NCI-H2171 treated with DMSO at 0.1 percent for 48 hours (cell line): ENCODE results near the gene MPPED1.

ENCODE experiments used
- DNase-seq: peaks from one replicate; lab custom pipeline; 2025; lab: John Stamatoyannopoulos, UW

The MPPED1 gene

DNA sequence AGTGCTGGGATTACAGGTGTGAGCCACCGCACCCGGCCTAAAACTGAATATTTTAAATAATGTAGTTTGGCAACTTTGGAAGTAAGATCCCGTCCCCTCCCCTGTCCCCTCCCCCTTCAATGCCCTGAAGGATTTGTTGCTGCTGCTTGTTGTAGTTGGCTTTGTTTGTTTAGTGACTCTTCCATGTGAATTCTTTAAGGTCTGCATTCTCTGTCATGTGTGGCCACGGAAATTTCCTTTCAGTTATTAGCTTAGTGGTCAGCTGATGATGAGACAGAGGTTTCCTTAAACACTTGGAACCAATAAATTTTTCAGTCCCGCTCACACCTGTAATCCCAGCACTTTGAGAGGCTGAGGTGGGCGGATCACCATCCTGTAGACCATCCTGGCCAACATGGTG is 109.9 kb downstream of the MPPED1 start:
- no peak for DNase-seq

DNA sequence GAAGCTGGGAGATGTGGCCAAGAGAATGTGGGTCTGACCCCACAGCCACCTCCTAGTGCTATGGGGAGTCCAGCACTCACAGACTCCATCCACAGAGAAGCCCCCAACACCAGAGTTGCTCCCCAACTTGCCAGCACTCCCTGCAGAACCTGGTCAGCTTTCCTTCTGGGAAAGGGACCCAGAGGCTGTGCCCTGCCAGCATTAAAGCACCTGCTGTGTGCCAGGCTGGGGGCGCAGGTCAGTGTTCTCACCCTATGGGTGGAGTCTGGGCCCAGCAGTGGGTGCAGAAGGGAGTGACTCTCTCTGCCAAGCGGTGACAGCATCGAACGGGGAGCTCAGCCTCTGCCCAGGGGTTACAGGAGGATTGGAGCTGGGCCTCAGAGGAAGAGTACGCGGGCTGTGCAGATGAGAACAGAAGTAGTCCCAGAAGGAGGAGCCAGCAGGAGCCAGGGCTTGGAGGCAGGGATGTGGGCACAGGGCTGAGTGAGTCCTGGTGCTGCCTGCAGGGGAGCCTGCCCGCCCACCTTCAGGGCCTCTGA is 114.4 kb downstream of the MPPED1 start:
- DNase-seq: no peak

GRCh38 chr22:43526946-43527345 is 115.1 kb downstream of the MPPED1 start:
- no peak for DNase-seq

DNA sequence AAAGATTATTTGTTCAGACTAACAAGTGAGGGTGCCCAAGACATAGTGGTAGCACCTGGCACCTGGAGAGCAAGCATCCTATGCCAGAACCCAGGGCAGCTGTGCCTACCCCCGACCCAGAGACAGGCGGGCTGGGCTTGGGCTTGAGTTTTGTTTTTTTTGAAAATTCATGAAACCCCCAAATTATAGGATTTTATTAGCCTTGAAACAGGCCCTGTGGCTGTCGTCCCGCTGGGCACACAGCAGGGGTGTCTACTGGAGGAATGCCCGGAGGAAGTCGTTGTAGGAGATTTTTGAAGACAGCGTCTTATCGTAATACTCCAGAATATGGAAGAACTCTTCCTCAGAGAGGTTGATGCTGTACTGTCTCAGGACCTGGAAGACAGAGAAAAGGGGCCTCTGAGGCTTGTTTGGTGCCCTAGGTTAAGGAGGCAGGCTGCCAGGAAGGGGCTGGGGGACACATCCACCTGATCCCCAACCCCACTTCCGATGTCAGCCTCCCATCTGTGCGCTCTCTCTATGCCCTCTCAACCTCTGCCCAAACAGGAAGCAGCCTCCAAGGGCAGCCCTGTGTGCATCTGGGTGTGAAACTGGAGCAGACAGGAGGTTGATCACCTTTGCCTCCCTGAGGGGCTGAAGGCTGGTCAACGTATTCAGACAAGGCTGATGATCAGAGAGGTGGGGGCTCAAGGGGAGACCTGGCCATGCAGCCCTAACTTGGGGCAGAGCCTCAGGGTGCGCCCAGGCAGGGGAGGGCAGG is 117.0 kb downstream of the MPPED1 start:
- no peak for DNase-seq

- DNase-seq: no peak
Measured at GRCh38 chr22:43529461-43529860, 117.6 kb downstream of the MPPED1 start.

- no peak for DNase-seq
Measured at GRCh38 chr22:43529934-43530333, 118.1 kb downstream of the MPPED1 start.

GRCh38 chr22:43530349-43531201 is 118.8 kb downstream of the MPPED1 start:
- DNase-seq: no peak

- no peak for DNase-seq
Measured at GRCh38 chr22:43531651-43532050, 119.8 kb downstream of the MPPED1 start.

- no peak for DNase-seq
Measured at GRCh38 chr22:43532301-43533155, 120.7 kb downstream of the MPPED1 start.

DNA sequence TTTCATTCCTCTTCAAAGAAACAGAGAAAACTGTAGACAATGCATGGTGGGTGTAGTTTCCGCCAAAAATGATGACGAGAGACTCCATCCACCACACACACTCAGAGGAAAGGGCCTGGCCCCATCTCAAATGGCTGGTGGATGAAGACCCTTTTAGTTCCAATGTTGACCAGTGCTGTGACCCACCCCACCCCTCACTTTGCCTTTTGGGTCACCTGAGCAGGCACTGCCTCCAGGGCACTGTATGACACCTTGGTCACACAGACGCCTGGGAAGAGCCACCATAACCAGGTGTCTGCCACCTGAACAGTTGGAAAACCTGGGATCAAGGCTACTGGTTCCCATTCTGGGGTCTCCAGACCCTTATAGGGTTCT is 121.3 kb downstream of the MPPED1 start:
- no peak for DNase-seq

GRCh38 chr22:43533656-43534428 is 122.0 kb downstream of the MPPED1 start:
- no peak for DNase-seq

DNA sequence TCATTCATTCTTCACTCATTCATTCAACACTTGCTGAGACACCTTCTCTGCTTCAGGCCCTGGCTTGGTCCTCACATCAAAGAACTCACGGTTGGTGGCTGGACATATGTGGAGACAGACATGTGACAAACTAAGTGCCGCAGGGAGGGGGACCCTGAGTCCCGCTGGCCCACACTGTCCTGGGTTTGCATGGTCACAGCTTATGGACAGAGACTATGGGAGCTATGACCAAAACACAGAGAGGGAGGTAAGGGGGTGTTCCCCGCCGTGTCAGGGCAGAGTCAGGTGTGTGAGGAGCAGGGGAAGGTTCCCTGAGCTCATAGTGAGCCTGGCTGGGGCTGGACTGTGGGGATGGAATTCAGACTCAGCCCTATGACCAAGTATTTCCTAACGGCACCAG is 123.1 kb downstream of the MPPED1 start:
- DNase-seq: no peak

DNA sequence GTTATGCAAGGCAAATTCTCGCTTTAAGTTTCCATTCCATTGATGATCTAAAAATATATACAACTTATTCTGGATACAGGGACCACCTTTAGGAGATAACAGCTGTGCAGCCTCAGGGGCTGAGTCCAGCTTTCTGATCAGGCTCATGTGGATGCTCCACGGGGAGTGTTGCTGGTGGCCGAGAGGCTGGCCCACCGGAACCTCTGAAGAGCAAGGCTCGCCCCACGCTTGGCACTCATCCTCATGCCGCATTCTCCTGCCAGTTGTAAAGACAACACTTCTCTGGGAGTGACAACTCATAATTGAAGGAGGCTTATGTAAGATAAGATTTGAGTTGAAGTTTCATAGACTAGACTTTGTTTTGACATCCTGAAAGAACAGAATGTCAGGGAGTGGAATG is 123.5 kb downstream of the MPPED1 start:
- no peak for DNase-seq

DNA sequence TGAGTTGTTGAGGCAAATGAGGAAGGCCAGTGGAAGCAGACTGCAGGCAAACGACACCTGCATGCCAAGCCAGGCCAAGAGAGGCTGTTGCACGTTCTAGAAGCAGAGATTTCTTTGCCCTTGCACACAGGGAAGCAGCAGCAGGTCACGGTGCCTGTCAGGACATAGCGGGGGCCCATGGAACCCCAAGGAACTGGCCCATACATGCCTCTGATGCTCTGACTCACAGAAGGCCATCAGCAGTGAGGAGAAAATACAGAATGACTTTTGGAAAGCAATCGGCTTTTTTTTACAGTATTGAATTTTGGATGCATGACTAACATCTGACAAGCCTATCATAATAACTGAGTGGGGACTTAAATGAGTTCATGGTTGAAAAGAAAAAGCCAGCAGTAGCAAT is 123.9 kb downstream of the MPPED1 start:
- DNase-seq: no peak

GRCh38 chr22:43537019-43537585 is 125.3 kb downstream of the MPPED1 start:
- DNase-seq: no peak

- DNase-seq: no peak
Measured at GRCh38 chr22:43539572-43540528, 128.0 kb downstream of the MPPED1 start.

DNA sequence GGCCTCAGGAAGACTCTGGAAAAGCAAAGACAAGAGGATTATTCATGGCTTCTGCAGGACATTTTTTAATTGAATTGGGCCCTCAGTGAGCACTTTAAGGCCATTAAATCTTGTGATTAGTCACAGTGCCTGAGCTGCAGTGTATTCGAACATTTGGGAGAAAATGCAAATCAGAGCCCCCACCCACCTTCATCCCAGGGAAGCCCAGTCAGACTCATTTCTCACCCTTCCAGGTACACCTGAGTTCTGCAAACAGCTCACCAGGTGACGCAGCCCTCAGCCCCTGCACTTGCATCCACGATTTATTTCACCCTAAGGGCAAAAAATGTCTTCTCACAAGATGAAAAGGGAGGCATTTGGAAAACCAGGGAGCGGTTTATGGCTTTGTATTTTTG is 128.7 kb downstream of the MPPED1 start:
- no peak for DNase-seq

- DNase-seq: no peak
Measured at GRCh38 chr22:43541022-43541421, 129.2 kb downstream of the MPPED1 start.

DNA sequence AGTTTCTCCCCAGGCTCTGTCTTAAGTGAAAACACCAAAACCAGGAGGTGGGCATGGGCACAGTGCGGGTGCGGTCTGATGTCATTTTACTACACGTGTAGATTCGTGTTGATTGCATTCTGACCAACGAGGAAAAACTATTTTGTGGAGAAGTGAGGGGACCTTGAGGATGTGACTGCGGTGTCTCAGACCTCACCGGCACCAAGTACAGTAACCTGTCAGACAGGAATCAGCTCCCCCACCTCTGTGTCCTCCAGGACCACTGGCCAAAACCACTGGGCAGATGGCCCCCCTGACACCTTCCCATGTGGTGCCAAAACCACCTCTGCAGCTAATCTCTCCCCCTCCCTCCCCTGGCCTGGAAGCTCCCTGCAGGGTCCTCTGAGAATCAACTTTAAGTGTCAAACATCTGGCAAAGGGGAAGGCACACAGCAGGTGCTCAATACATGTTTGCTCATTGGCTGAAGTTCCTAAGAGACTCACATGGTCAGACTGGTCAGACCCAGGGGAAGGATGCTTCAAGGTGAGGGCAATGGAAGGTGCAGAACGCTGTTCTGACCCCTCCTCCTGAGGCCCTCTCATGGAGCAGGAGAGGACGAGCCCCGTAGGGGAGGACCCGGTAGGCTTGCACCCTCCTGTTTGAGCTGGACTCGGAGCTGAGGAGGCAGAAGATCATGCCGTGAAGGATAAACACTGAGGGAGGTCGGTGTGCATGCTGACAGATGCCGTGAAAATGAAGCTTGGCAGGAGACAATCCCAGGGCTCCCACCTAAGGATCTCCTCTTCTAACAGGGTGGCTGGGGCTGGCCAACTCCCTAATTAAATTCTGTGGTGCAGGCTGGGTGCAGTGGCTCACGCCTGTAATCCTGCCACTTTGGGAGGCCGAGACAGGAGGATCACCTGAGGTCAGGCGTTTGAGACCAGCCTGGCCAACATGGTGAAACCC is 129.9 kb downstream of the MPPED1 start:
- no peak for DNase-seq
